SJCRH30 (cell line): ENCODE data around the gene SYT5. TPM values are rescaled to one million over a fixed set of nuclear protein-coding genes. Genes with fewer than 3 reads are reported as not detected.
"Not testable (repeated sequence)": the region's sequence is repeated elsewhere in the genome, so short reads cannot be mapped to it uniquely, and the experiment has no call there.

Experiments used
- DNase-seq, 2 experiments: peaks; one replicate each; pipeline ENCODE4 v3.0.0-alpha.2; 2015 to 2020
- H3K27ac ChIP-seq: fragments of 250-450 bp; sonication (Bioruptor Pico); 2 replicates; pipeline ENCODE4 v1.5.1; 2020; ENCODE audit warnings: mild to moderate bottlenecking, moderate library complexity
- H3K27me3 ChIP-seq: fragments of 250-450 bp; sonication (Bioruptor Pico); 2 replicates; pipeline ENCODE4 v1.5.1; 2020; ENCODE audit warnings: mild to moderate bottlenecking, moderate library complexity
- H3K36me3 ChIP-seq: fragments of 250-450 bp; sonication (Bioruptor Pico); 2 replicates; pipeline ENCODE4 v1.5.1; 2020; ENCODE audit warnings: mild to moderate bottlenecking, moderate library complexity
- H3K4me1 ChIP-seq: fragments of 250-450 bp; sonication (Bioruptor Pico); 2 replicates; pipeline ENCODE4 v1.5.1; 2020; ENCODE audit warnings: mild to moderate bottlenecking, moderate library complexity
- H3K4me3 ChIP-seq: fragments of 250-450 bp; sonication (Bioruptor Pico); 2 replicates; pipeline ENCODE4 v1.5.1; 2020; ENCODE audit warnings: mild to moderate bottlenecking, moderate library complexity
- H3K9me3 ChIP-seq: fragments of 250-450 bp; sonication (Bioruptor Pico); replicated peaks from 2 replicates; pipeline ENCODE4 v1.5.1; 2020; ENCODE audit warnings: mild to moderate bottlenecking, moderate library complexity
- total RNA-seq: library from RNA; depleted of rRNA; stranded (reverse); fragments of >200 nt; shearing (Covaris generic); gene quantifications from 2 replicates; pipeline ENCODE4 v1.2.3, GENCODE V29; 2014; rRNA removed

Gene SYT5
- 0.36 TPM in 1 of 2 replicates, not detected in the other for total RNA-seq

DNA sequence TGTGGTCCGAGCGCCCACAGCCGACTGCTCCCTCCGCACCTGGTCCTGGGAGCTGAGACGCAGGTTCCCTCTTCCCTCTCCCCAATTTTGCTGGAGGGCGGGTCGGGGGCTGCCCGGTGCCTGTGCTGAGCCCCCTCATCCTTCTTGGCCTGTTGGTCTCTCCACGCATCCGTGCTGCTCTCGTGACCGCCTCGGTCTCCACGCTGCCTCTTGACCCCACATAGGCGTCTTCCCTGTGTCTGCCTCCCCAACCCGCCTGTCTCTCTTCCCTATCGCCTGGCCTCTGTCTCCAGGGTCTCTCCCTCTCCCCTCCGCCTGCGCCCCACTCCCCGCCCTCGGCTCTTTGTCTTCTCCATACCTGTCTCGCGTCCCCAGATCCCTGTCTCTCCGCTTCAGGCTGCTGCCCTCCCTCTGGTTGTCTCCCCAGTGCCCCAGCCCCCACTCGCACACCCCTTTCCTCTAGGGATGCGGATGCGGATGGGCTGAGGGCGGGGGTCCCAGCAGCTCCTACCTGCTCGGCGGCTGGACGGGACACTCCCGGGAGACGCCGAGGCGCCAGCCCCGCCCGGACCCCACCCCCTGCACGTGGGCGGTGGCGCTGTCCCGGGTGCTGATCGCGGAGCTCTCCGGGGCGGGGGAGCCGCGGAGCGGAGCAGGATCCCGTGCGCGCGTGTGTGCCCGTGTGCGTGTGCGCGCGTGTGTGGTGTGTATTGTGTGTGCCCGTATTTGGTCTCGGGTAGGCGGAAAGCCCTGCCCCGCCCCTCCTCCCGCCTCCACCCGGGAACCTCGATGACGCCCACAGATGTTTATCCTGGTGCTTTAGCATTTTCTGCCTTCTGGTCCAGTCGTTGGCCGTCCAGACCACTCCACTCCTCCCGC, at the start of gene SYT5:
SYT5 (minus strand) TSS at position 684 of the 879 bp plus-strand sequence. CDS start 1,248 bp downstream, outside the sequence.
- H3K27ac ChIP-seq, result no peak within 1 kb of the TSS
- peak within 1 kb of the TSS; percentile 41 for H3K4me3 ChIP-seq
- H3K9me3 ChIP-seq, result no peaks in the 10 kb centered on the region
- peak in 1 of 2 experiments; percentile 27 for DNase-seq
- peaks cover 6% of the 10 kb centered on the region; the same call in 1 of the 2 replicates for H3K27me3 ChIP-seq
- H3K4me1 ChIP-seq, result 0 out of 2 replicates have a peak, but pooled peaks cover 3% of the 10 kb centered on the region
- H3K36me3 ChIP-seq, result no peaks in the 10 kb centered on the region

DNA sequence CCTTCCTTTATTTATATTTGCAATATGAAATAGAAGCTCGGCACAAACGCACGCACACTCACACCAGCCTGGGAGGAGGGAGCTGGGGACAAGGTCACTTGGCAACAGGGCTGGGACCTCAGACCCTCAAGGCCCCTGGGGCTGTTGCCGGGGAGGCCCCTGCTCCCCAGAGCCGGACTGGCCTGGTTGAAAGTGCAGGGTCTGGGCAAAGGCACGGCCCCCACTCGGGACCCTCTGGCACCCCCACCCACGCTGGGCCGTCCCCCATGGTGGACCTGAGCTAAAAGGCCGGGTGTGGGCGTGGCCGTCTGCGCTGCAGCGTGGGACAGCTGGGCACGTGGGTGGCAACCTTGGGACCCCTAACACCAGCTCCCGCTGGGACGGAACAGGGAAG, 49.7 kb upstream of the SYT5 start:
- Histone ChIP-seq H3K9me3 (no peaks in the 10 kb centered on the region), H3K4me3 (no peak overlapping the region), H3K36me3 (peaks cover 14% of the 10 kb centered on the region), H3K27me3 (no peaks in the 10 kb centered on the region), H3K4me1 (no peaks in the 10 kb centered on the region), H3K27ac (no peak overlapping the region)
- DNase-seq, result no peak

DNA sequence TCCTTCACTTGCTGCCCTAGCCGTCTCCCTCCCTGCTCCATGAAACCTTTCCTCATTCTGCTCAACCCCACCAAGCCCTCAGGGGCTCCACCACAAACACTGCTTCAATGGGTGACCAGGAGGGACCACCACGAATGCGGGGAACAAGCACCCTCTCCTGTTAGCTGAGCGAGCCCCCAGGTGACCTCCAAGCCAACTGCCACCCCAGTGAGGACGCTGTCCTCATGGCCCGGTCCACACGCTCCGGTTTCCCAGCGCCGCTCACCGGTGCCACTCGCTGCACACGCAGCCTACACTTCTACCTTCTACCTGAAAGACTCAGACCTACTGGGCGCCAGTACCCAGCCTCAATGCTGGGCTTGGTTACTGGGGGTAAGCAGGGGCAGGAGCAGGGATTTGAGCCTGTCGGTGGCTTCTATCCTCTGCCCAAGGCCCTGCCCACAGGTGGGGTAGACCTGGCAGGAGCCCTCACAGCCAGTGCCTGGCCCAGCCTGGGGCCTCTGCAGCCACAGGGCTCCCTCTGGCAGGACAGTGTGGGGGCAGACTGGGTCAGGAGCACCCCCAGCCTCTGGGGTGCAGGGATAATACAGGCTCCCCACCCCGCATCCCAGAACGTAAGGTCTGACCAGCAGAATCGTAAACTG, 49.2 kb upstream of the SYT5 start:
- no peak overlapping the region for H3K27ac ChIP-seq
- DNase-seq, result no peak
- no peak overlapping the region for H3K4me3 ChIP-seq
- peaks cover 14% of the 10 kb centered on the region for H3K36me3 ChIP-seq
- no peaks in the 10 kb centered on the region for H3K9me3 ChIP-seq
- H3K27me3 ChIP-seq, result no peaks in the 10 kb centered on the region
- H3K4me1 ChIP-seq, result no peaks in the 10 kb centered on the region

DNA sequence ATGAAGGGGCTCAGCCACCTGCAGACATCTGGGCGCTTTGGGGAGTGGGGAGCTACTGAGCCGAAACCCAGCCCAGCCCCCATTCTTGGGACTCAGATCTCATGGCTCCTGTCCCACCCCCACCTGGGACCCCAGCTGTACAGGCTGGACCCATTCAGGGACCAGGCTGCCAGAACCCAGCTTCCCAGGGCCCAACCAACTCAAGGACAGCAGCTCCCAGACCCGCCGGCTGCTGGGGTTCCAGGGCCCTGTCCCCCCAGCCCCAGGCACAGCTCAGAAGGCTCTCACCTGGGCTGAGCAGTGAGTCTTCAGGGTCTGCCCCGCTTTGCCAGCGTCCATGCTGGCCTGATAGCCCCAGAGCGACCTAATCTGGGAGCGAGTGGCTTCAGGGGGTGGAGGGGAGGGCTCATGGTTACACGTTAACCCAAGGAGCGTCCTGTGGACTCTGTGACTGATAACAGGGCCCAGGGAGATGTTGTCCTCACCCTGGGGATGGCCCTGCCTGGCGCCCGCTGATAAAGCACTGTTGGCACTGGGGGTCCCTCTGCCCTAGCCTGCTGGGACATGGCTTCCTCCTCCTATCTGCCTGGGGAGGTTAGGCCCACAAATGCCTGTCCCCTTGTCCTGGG, 48.4 kb upstream of the SYT5 start, which contains the start of gene TMEM86B:
TMEM86B (minus strand) TSS at position 361 of the 629 bp plus-strand sequence; CDS start at position 339, 22 bp downstream.
- Histone ChIP-seq H3K27me3 (no peaks in the 10 kb centered on the region), H3K4me3 (no peak within 1 kb of the TSS), H3K9me3 (no peaks in the 10 kb centered on the region), H3K27ac (no peak within 1 kb of the TSS), H3K36me3 (peaks cover 10% of the 10 kb centered on the region), H3K4me1 (no peaks in the 10 kb centered on the region)
- DNase-seq, result no peak

DNA sequence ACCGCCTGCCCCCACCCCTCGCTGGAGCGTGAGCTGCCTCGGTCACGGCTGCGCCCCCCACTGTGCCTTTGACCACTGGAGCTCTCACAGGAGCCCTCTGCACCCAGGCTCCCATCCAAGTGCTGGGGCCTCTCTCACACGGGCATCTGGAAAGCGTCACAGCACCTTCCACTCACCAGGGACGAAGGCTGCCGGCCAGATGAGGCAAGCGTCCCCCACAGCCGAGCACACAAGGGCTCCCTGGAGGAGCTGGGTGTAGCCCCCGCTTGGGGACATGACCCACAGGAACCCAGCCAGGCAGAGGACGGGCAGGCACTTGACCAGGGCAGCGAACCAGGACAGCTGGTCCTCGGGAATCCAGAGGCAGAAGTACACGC, 47.9 kb upstream of the SYT5 start:
- no peak overlapping the region for H3K27ac ChIP-seq
- no peak overlapping the region for H3K4me3 ChIP-seq
- no peaks in the 10 kb centered on the region for H3K4me1 ChIP-seq
- no peaks in the 10 kb centered on the region for H3K27me3 ChIP-seq
- peaks cover 10% of the 10 kb centered on the region; the same call in 1 of the 2 replicates for H3K36me3 ChIP-seq
- DNase-seq, result no peak
- H3K9me3 ChIP-seq, result no peaks in the 10 kb centered on the region

DNA sequence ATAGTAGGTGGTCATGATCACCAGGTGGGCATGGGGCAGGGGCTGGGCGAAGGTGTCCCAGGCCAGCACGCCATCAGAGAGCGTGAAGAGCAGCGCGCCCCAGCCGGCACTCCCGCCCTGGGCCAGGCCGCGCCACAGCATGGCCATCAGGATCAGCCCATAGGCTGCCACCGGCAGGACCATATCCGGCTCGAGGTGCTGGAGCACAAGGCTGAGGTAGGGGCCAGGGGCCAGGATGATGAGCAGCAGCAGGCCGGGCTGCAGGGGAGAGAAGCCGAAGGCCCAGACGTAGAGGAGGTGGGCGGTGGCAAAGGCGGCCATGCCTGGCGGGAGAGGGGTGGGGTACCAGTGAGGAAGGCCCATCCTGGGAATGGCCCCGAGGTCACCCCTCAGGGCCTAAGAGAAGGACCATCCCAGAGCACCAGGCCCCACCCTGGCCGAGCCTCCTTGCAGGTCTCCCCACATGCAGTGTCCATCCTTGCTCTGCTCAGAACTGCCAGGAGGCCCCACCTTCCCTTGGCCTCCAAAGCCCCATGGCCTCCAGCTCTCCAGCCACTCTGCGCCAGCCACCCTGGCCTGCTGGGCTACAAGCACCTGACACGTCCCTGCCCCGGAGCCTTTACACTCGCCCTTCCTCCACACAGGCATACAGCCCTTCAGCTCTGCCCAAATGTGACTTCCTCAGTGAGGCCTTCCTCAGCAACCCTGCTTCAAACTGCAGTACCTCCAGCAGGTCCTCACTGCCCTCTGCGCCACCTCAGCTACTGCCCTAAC, 47.3 kb upstream of the SYT5 start:
- no peak overlapping the region for H3K27ac ChIP-seq
- no peaks in the 10 kb centered on the region for H3K27me3 ChIP-seq
- H3K36me3 ChIP-seq, result peaks cover 5% of the 10 kb centered on the region; the same call in 1 of the 2 replicates
- no peak for DNase-seq
- no peaks in the 10 kb centered on the region for H3K9me3 ChIP-seq
- H3K4me1 ChIP-seq, result no peaks in the 10 kb centered on the region
- H3K4me3 ChIP-seq, result no peak overlapping the region

DNA sequence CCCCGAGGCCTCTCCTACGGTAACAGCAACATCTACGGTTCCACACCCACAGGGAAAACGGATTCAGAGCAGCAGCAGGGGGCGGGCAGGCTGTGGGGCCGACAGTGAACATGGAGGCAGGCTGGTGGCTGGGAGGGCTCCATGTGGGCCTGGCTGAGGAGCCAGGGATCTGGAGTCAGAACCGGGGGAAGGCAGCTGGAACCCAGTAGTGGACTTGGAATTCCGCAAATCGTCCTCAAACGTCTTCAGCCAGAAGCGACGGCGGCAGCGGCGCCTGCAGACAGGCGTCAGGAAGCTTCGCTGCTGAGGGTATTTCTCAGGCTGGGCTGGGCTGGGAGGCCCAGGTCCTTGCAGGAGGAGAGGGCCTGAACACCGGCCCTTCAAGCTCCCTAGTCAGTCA, 46.7 kb upstream of the SYT5 start:
- peaks cover 5% of the 10 kb centered on the region; the same call in 1 of the 2 replicates for H3K36me3 ChIP-seq
- no peak overlapping the region for H3K4me3 ChIP-seq
- H3K27me3 ChIP-seq, result no peaks in the 10 kb centered on the region
- no peaks in the 10 kb centered on the region for H3K9me3 ChIP-seq
- H3K4me1 ChIP-seq, result no peaks in the 10 kb centered on the region
- no peak overlapping the region for H3K27ac ChIP-seq
- DNase-seq, result no peak

DNA sequence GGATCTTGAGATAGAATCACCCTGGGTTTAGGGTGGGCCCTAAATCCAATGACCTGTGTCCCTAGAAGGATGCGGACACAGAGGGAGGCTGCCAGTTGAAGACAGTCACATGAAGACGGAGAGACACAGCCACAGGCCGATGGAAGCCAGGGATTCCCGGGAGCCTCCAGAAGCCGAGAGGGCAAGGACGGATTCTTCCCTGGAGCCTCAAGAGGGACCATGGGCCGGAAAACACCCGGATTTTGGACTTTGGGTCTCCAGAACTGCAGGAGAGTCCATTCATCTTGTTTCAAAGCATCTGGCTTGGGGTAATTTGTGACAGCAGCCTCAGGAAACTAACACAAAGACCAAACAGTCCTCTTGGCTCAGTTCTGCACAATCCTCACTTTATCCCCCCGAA, 46.2 kb upstream of the SYT5 start:
- peaks cover 5% of the 10 kb centered on the region; the same call in 1 of the 2 replicates for H3K36me3 ChIP-seq
- no peak overlapping the region for H3K4me3 ChIP-seq
- H3K9me3 ChIP-seq, result no peaks in the 10 kb centered on the region
- H3K27me3 ChIP-seq, result no peaks in the 10 kb centered on the region
- no peak for DNase-seq
- H3K27ac ChIP-seq, result no peak overlapping the region
- H3K4me1 ChIP-seq, result no peaks in the 10 kb centered on the region

DNA sequence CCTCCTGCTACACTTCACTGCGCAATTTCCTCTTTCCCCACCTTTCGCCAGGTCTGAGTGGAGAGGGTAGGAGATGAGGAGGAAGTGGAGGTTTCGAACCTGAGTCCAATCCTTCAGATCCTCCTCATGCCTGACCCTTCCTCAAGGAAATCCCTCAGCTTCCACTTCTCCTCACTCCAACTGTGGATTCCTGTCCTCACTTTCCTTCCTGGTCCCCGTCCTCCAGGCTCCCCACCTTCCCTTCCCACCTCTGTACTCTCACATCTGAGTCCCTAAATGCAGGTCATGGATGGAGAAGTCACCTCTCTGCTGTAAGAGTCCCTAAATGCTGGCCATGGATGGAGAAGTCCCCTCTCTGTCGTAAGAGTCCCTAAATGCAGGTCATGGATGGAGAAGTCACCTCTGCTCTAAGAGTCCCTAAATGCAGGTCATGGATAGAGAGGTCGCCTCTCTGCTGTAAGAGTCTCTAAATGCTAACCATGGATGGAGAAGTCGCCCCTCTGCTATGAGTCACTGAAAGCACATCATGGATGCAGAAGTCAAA, 45.4 kb upstream of the SYT5 start:
- Histone ChIP-seq H3K27me3 (no peaks in the 10 kb centered on the region), H3K4me1 (no peaks in the 10 kb centered on the region), H3K4me3 (no peak overlapping the region), H3K9me3 (no peaks in the 10 kb centered on the region), H3K36me3 (peaks cover 2% of the 10 kb centered on the region; the same call in 1 of the 2 replicates), H3K27ac (no peak overlapping the region)
- DNase-seq, result no peak

DNA sequence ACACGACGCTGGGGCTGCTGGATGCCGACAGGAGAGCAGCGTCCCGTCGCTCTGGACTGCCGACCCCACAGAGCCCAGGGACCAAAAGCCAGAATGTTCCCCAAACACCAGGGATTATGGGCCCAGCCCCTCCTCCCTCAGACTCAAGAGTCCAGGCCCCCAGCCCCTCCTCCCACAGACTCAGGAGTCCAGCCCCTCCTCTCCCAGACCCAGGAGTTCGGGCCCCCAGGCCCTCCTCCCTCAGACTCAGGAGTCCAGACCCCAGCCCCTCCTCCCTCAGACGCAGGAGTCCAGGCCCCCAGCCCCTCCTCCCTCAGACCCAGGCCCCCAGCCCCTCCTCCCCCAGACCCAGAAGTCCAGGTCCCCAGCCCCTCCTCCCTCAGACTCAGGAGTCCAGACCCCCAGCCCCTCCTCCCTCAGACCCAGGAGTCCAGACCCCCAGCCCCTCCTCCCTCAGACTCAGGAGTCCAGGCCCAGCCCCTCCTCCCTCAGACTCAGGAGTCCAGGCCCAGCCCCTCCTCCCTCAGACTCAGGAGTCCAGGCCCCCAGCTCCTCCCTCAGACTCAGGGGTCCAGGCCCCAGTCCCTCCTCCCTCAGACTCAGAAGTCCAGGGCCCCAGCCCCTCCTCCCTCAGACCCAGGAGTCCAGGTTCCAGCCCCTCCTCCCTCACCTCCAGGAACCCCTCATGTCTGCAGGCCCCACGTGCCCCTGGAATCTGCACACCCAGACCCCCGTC, 44.8 kb upstream of the SYT5 start:
- not testable (repeated sequence) for H3K27me3 ChIP-seq, H3K9me3 ChIP-seq, DNase-seq, H3K36me3 ChIP-seq, H3K4me3 ChIP-seq, H3K27ac ChIP-seq, H3K4me1 ChIP-seq

DNA sequence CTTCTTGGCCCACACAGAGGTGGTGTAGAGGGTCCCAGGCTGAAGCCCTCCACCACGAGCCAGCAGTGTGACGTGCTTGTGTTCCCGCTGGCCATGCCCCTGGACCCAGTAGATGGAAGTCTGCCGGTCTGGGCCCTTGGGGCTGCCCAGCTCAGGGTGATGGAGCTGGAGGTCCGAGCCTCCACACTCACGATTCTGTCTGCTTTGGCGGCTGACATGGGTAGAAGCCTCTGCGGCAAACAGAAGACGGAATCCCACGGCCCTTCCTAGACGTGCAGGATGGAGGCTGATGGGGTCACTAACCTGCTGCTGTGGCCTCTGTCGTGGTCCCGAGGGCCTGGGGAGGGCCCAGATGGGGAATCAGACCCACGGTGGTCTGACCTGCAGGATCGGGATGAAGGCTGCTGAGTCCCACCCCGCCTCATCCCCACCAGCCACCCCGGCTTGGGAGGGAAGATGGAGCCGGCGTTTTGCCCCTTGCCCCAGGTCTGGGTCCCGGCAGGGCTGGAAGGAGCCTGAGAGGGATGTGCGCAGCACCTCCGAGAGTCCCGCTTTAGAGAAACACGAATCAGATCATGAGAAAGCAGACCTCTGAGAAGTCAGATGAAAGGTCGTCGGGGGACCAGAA, 44.1 kb upstream of the SYT5 start:
- Histone ChIP-seq H3K4me3 (no peak overlapping the region), H3K27ac (no peak overlapping the region), H3K9me3 (no peaks in the 10 kb centered on the region), H3K4me1 (no peaks in the 10 kb centered on the region), H3K27me3 (no peaks in the 10 kb centered on the region), H3K36me3 (no peaks in the 10 kb centered on the region; the same call in 1 of the 2 replicates)
- DNase-seq, result no peak

DNA sequence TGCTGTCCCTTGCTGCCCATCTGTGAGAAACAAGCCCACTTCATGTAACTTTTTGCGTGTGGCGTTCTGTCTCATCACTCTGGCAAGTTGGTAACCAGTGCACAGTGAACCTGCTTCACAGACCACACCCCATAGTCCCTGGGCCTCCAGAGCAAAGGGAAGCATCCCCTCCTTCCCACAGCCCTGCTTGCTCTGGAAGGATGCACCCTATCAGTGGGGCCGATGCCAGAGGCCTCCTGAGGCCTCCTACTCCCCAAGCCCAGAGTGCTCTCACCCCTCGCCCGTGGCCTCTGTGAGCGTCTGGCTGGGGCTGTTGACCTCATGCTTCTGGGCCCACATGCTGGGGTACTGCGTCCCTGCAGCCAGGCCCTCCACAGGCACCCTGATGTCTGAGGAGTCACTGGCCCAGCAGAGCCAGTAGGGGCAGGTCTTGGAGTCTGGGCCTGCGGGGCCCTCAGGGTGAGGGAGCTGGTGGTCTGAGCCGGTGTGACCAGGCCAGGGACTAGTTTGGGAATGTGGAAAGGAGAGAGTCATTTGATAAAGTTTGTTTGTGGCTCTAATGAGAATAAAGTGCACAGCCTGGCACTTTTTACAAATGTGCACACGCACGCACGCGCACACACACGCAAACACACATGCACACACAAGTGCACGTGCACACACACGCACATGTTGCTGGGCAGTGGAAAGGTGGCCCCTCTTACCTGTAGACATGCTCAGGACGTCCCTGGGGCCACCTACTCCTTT, 43.4 kb upstream of the SYT5 start:
- Histone ChIP-seq H3K4me3 (no peak overlapping the region), H3K36me3 (no peaks in the 10 kb centered on the region; the same call in 1 of the 2 replicates), H3K4me1 (no peaks in the 10 kb centered on the region), H3K27me3 (no peaks in the 10 kb centered on the region), H3K27ac (no peak overlapping the region), H3K9me3 (no peaks in the 10 kb centered on the region)
- DNase-seq, result no peak
